GM21737 (cell line): Measurements from ENCODE around the gene TKT.

Experiments used
- ATAC-seq: cut with Tn5 transposase; IDR thresholded peaks from one replicate; pipeline ENCODE4 v1.9.1; 2021; ENCODE audit warnings: mild to moderate bottlenecking, moderate library complexity; ENCODE audit not compliant: unreplicated experiment

Gene TKT

DNA sequence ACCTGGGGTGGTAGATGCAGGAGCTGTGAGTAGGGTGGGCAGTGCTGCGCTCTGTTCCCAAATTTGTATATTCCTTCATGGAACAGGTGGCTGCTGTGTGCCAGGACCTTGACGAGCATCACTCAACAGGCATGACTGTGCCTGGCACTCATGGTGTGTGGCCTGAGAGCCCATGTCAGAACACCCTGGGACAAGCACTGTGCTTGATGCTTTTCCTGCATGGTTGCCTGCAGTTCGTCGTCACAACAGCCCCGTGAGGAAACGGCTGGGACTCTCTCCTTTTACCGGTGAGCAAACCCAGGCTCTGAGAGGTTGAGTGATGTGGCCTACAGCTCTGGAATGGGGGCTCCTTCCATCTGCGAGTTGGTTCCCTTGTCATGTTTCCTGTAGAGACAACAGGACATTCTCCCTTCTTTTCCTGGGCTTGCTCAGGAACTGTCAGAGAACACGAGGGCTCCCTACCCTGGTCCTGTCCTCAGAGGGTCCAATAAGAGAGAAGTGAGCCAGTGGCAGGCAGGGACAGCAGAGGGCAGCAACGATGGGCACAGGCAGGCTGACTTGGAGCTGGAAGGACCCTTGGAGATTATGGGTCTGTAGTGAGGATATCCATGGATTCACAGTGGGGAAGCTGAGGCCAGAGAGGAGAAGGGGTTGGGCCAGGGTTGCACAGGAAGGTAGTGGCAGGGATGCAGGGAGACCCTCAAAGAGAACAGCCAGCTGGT lies 57.4 kb downstream of the TKT start:
- no peak for ATAC-seq

DNA sequence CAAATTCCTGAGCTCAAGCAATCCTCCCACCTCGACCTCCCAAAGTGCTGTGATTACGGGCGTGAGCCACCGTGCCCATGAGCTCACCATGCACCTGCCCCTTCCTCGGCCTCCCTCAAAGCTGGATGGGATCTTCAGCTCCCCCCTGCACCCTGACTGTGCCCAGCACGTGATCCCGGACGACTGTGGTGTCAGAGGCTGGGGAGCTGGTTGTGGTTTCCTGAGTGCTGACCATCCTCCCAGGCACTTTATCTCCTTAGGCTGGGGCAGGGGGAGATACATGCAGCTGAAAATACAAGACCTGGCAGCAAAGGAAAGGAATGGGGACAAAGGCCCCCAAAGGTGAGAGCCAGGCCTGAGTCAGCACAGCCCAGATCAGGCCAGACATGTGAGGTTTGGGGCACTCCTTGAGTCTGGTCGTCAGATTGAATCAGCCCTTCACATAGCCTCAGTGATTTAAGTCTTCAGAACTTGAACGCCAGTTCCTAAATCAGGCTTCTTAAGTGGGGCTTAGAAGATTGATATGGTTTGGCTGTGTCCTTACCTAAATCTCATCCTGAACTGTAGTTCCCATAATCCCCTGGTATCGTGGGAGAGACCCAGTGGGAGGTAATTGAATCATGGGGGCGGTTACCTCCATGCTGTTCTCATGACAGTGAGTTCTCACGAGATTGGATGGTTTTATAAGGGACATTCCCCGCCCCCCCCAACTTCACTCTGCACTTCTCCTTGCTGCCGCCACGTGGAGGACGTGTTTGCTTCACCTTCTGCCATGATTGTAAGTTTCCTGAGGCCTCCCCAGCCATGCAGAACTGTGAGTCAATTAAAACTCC lies 59.0 kb downstream of the TKT start:
- ATAC-seq: no peak

- no peak for ATAC-seq
These were observed 59.9 kb downstream of the TKT start for GRCh38 chr3:53195602-53196574.

DNA sequence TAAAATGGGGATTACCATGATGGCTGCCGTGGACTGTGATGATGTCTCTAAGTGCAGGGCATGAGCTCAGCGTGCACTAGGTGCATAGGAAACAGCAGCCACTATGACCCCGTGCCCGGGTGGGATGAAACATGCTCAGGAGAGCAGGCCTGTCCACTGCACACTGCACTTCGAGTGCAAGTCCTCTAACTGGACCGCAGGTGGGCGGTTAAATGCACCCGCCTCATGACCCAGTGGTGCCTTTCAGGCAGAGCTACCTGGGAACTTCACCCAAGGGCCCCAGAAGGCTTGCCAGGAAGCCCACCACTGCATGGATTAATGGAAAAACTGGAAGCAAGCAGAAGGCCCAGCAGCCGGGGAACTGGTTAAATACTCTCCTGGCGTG lies 60.8 kb downstream of the TKT start:
- ATAC-seq: no peak

DNA sequence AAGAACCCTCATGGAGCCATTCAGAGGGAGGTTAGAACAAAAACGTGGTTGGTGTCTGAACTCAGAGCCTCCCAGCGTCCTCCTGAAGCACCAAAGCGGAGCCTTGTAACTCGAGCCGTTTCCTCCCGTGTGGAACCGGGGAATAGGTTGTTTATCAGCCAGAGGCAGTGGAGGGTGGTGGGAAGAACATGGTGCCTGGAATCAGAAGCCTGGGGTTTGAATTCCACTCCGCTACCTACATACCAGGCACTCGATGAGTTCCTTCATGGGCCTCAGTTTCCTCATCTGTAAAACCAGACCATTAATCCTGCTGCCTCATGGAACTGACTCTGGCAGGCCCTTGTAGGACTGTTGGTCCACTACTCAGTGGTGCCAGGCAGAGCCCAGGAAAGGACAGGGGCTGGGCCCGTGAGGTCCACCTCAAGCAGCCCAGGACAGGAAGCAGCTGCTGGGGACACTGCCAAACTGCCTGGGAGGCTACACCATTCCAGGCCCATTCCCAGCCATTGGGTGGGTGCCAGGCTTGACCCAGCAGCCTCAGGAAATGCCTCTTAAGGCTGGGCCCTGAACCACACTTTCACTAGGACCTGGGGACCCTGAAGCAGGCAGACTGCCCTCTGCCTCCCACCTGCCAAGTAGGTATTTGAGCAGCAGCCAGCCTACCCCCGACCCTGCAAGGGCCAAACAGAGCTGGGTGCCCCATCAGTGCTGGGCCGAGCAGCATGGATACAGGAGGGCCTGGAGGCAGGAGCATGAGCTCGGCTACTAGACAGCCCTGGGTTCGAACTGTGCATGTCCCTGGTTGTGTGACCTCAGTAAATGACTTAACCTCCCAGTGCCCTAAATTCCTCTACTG lies 61.4 kb downstream of the TKT start:
- no peak for ATAC-seq

GRCh38 chr3:53193466-53194209 lies 62.2 kb downstream of the TKT start:
- no peak for ATAC-seq

GRCh38 chr3:53192608-53193007 lies 63.2 kb downstream of the TKT start:
- no peak for ATAC-seq

DNA sequence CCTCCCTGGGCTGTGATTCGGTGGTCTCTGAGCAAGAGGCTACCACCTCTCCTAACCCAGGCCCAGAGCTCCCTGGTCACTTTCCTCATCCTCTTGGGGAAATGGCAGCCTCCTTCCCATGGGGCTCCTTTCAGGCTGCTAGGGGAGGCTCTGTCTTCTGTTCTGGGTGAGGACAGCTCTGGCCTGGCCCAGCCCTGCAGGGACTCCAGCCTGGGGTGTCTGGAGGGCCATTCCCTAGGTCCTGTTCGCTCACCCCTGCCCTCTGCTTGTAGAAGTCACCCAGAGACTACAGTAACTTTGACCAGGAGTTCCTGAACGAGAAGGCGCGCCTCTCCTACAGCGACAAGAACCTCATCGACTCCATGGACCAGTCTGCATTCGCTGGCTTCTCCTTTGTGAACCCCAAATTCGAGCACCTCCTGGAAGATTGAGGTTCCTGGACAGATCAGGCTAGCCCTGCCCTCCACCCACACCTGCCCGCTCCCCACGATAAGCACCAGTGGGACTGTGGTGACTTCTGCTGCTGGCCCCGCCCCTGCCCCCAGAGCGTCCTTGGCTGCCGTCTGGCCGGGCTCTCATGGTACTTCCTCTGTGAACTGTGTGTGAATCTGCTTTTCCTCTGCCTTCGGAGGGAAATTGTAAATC lies 63.9 kb downstream of the TKT start:
- ATAC-seq: no peak

GRCh38 chr3:53190659-53191058 lies 65.2 kb downstream of the TKT start:
- ATAC-seq: no peak

GRCh38 chr3:53189276-53189675 lies 66.5 kb downstream of the TKT start:
- no peak for ATAC-seq

DNA sequence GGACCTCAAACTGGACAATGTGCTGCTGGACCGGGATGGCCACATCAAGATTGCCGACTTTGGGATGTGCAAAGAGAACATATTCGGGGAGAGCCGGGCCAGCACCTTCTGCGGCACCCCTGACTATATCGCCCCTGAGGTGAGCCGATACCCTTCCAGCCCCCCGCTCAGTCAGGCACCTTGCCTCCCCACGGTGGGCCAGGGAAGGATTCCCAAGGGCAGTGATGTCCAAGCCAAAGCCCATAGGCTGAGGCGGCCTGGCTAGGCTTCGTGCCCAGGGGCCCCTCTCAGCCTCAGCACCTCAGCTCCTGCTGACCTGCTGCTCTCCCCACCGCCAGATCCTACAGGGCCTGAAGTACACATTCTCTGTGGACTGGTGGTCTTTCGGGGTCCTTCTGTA lies 67.1 kb downstream of the TKT start:
- no peak for ATAC-seq

DNA sequence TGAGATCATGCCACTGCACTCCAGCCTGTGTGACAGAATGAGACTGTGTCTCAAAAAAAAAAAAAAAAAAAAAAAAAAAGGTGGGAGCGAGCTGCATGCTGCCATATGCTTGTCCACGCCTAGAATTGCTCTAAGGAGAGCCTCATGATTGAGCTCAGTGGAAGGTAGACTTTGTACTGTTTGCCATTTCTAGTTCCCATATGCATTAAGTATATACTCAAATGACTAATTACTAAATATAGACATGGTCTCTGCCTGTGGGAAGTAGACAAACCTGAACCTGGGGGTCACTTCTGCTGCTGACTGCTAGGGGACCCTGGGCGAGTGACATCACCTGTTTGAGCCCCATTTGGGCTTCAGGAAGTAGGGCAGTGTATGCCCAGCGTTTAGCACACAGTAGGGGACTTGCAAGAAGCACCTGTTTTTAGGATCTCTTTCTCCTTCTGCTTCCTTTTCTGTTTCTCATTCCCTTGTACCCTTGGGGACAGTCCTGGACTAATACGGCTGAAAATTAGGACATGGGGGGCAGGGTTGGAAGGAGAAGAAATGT lies 67.6 kb downstream of the TKT start:
- ATAC-seq: no peak

GRCh38 chr3:53187430-53187829 lies 68.4 kb downstream of the TKT start:
- no peak for ATAC-seq

DNA sequence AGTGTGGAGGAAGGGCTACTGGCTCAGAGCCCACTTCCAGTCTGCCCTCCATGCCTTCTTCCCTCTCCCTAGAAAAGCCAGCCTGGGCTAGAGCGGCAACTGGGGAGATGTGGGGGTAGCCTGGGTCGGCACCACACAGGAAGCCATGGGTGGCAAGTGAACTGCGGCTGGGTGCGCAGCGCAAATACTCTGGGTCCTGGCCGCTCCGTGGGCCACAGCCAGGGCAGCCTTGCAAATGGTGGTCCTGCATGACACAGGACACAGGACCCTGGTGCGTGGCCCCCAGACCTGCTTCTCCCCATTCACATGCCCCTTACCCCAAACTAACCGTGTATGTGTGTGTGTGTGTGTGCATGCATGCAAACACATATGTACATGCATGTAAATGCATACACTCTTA lies 69.1 kb downstream of the TKT start:
- no peak for ATAC-seq

DNA sequence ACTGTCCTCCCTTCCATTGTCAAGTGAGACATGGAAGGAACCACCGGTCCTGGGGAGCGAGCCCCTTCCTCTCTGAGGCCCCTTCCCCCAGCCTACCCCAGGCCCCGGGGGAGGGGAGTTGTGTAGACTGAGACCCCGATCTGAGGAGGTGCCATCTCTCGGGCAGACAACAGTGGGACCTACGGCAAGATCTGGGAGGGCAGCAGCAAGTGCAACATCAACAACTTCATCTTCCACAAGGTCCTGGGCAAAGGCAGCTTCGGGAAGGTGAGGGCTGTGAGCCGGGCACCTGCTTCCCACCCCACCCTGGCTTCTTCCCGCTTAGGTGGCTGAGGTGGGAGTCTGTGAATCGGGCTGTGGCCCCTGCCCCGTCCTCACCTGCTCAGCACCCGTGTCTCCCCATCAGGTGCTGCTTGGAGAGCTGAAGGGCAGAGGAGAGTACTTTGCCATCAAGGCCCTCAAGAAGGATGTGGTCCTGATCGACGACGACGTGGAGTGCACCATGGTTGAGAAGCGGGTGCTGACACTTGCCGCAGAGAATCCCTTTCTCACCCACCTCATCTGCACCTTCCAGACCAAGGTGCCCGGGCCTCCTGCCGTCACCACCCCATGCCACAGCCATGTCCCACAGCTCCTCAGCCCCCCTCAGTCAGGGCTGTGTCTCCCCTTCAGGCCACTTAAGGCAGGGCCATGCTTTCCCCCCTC lies 69.9 kb downstream of the TKT start:
- ATAC-seq: no peak

DNA sequence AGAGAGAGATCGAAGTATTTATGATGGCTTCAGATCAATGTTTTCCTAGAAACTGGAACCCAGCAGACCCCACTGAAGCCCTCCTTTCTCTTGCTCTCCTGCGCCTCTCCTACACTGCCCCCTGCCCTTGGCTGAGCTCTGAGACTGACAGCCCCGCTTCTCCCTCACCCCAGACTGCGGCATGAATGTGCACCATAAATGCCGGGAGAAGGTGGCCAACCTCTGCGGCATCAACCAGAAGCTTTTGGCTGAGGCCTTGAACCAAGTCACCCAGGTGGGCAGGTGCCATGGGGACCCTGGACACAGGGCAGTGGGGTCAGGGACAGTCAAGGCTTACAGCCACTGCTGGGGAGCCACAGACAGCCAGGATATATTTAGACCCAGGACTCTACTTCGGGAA lies 71.1 kb downstream of the TKT start:
- ATAC-seq: no peak

GRCh38 chr3:53183514-53183913 lies 72.3 kb downstream of the TKT start:
- ATAC-seq: no peak

- no peak for ATAC-seq
These were observed 73.0 kb downstream of the TKT start for GRCh38 chr3:53182764-53183355.
